Endothelial cell of umbilical vein (primary cell): ENCODE results near the gene SFMBT1. TPM values are rescaled to one million over a fixed set of nuclear protein-coding genes. Genes with fewer than 3 reads are reported as not detected.

Source experiments
- polyA plus RNA-seq, 4 experiments: library from polyadenylated mRNA; depleted of rRNA in 3 of 4; stranded (reverse) in 3 of 4; unstranded in 1 of 4; fragments of >200 nt; gene quantifications; 2 replicates each; pipeline versions ENCODE4 v1.2.1 to v1.2.3, GENCODE V29; 2011 to 2012; ENCODE audit warnings: missing spikeins in 1 of 4
- total RNA-seq: library from RNA; stranded (reverse); gene quantifications from 2 replicates; pipeline ENCODE4 v1.2.3, GENCODE V29; 2021

SFMBT1 gene
- total and polyA plus RNA-seq, 2 donors (not counting 3 experiments of a cell fraction or from before 2014, with no cell fraction given): 1.8 to 6.0 TPM

Other genes with a start within 250 kb of the SFMBT1 start
- gene ITIH4, start 215.4 kb downstream of the SFMBT1 start, total RNA-seq: 0.60 and 2.4 TPM in 2 replicates
- gene ITIH4, start 215.4 kb downstream of the SFMBT1 start, polyA plus RNA-seq: 0.17 and 0.46 TPM in 2 replicates
- 0.62 and 2.2 TPM in 2 replicates for gene MUSTN1, start 211.1 kb downstream of the SFMBT1 start, total RNA-seq
- 1.1 TPM in 2 replicates for gene MUSTN1, start 211.1 kb downstream of the SFMBT1 start, polyA plus RNA-seq
- gene STIMATE, start 148.5 kb downstream of the SFMBT1 start, total RNA-seq: 18.2 and 19.6 TPM in 2 replicates
- 24.0 and 25.9 TPM in 2 replicates for gene STIMATE, start 148.5 kb downstream of the SFMBT1 start, polyA plus RNA-seq
- 28.8 and 29.8 TPM in 2 replicates for gene RFT1, start 84.4 kb upstream of the SFMBT1 start, total RNA-seq
- gene RFT1, start 84.4 kb upstream of the SFMBT1 start, polyA plus RNA-seq: 39.9 TPM in 2 replicates
- 15.5 and 17.5 TPM in 2 replicates for gene PRKCD, start 115.1 kb upstream of the SFMBT1 start, total RNA-seq
- gene PRKCD, start 115.1 kb upstream of the SFMBT1 start, polyA plus RNA-seq: 16.4 and 19.0 TPM in 2 replicates
- 510 and 586 TPM in 2 replicates for gene TKT, start 209.9 kb upstream of the SFMBT1 start, total RNA-seq
- 287 and 288 TPM in 2 replicates for gene TKT, start 209.9 kb upstream of the SFMBT1 start, polyA plus RNA-seq